ENCODE results near the gene GPR35. TPM values are rescaled to one million over a fixed set of nuclear protein-coding genes. Genes with fewer than 3 reads are reported as not detected.

The GPR35 gene
- total RNA-seq, 1 donor from 2014 or later, result 1.9 TPM

DNA sequence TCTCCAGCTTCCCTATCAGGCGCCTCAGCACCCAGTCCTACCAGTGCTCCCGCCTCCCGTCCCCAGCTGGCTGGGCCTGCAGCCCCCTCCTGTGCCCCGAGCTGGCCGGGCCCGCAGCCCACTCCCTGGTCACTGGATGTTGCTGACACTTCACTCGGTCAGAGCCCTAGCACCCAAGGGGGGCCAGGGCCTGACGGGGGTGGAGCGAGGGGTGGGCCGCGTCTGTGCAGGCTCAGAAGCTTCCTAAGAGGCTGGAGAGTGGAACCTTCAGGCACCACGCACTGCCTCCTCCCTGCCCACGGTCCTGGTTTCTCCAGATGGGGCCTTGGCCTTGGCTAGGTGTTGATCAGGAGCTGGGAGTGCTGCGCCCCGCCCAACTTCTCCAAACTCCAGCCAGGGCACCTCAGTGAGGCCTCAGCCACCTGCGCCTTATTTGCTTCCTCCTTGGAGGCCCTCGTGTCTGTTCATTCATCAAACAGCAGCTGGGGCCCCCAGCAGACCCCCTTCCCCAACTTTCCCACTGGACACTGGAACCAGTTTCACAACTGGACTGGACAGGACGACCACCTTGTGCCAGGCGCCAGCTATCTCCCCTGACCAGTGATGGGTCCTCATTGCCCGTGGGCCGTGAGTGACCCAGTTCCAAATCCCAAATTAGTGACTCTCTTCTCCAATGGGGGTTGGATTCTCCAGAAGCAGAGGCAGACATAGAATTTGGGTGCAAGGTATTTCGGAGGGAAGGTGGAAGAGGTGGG lies 22.0 kb upstream of the GPR35 start:
- Mint-ChIP-seq H3K4me3 (ENCODE audit: unreplicated experiment) (no peak overlapping the region), H3K27ac (ENCODE audit: unreplicated experiment) (no peak overlapping the region), H3K9me3 (ENCODE audit: low read depth) (no peaks in the 10 kb centered on the region), H3K36me3 (ENCODE audit: low read depth) (peaks cover 2% of the 10 kb centered on the region), H3K4me1 (ENCODE audit: low read depth) (peaks cover 3% of the 10 kb centered on the region), H3K27me3 (ENCODE audit: low read depth) (no peaks in the 10 kb centered on the region)
- TF ChIP-seq, protein P1, sequence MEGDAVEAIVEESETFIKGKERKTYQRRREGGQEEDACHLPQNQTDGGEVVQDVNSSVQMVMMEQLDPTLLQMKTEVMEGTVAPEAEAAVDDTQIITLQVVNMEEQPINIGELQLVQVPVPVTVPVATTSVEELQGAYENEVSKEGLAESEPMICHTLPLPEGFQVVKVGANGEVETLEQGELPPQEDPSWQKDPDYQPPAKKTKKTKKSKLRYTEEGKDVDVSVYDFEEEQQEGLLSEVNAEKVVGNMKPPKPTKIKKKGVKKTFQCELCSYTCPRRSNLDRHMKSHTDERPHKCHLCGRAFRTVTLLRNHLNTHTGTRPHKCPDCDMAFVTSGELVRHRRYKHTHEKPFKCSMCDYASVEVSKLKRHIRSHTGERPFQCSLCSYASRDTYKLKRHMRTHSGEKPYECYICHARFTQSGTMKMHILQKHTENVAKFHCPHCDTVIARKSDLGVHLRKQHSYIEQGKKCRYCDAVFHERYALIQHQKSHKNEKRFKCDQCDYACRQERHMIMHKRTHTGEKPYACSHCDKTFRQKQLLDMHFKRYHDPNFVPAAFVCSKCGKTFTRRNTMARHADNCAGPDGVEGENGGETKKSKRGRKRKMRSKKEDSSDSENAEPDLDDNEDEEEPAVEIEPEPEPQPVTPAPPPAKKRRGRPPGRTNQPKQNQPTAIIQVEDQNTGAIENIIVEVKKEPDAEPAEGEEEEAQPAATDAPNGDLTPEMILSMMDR (IDR thresholded peaks at IDR 0.05), result no peak
- peak; percentile 82 for DNase-seq (ENCODE audit: low spot score)

DNA sequence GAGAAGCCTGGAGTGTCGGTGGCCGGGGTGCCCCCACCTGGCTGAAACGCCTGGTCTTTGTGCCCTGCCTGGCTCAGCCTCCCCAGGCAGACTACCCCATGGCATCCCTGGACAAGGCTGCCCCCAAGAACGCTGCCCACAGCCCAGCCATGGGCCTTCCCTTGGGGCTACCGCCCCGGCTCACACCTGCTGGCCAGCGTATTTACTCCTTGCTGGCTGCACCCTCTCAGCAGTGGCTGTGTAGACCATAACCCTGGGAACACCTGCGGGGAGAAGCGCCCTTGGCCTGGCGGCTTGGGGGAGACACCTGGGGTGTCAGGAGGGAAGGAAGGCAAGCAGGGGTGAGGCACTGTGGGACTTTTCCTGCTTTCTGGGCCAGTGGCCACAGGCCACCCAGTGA lies 21.4 kb upstream of the GPR35 start:
- no peak overlapping the region for H3K27ac Mint-ChIP-seq (ENCODE audit: unreplicated experiment)
- no peaks in the 10 kb centered on the region for H3K9me3 Mint-ChIP-seq (ENCODE audit: low read depth)
- peaks cover 2% of the 10 kb centered on the region for H3K36me3 Mint-ChIP-seq (ENCODE audit: low read depth)
- DNase-seq (ENCODE audit: low spot score), result peak; percentile 81
- TF ChIP-seq, protein P1 (IDR thresholded peaks at IDR 0.05), result no peak
- peaks cover 3% of the 10 kb centered on the region for H3K4me1 Mint-ChIP-seq (ENCODE audit: low read depth)
- H3K4me3 Mint-ChIP-seq (ENCODE audit: unreplicated experiment), result no peak overlapping the region
- no peaks in the 10 kb centered on the region for H3K27me3 Mint-ChIP-seq (ENCODE audit: low read depth)

DNA sequence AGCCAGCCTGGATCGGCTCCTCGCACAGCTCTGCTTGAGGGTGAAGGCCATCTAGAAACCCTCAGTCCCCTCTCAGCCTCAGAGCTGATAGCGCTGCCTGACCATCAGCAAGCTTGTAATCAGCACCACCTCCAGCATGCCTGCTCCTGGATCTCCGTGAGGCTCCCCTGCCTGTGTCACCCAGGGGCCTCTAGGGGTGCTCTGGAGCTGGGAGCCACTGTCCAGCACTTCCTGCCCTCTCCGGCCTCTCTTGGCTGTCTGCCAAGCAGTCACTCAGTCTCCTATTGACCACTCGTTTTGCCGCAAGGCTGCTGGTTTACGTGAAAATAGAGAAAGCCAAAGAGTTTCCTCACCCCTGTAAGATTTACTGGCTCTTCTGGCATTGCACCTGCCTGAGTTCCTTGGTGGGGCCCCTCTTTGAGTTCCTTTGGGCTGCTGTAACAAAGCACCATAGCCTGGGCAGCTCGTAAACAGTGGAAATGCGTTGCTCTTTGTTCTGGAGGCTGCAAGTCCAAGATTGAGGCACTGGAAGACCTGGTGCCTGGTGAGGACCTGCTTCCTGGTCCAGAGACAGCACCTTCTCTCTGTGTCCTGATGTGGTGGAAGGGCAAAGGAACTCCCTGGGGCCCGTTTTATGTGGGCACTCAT lies 20.9 kb upstream of the GPR35 start:
- Mint-ChIP-seq H3K36me3 (ENCODE audit: low read depth) (peaks cover 2% of the 10 kb centered on the region), H3K9me3 (ENCODE audit: low read depth) (no peaks in the 10 kb centered on the region), H3K4me3 (ENCODE audit: unreplicated experiment) (no peak overlapping the region), H3K4me1 (ENCODE audit: low read depth) (peaks cover 3% of the 10 kb centered on the region), H3K27me3 (ENCODE audit: low read depth) (no peaks in the 10 kb centered on the region), H3K27ac (ENCODE audit: unreplicated experiment) (no peak overlapping the region)
- DNase-seq (ENCODE audit: low spot score), result peak; percentile 75
- TF ChIP-seq, protein P1 (IDR thresholded peaks at IDR 0.05), result peak; percentile 74

DNA sequence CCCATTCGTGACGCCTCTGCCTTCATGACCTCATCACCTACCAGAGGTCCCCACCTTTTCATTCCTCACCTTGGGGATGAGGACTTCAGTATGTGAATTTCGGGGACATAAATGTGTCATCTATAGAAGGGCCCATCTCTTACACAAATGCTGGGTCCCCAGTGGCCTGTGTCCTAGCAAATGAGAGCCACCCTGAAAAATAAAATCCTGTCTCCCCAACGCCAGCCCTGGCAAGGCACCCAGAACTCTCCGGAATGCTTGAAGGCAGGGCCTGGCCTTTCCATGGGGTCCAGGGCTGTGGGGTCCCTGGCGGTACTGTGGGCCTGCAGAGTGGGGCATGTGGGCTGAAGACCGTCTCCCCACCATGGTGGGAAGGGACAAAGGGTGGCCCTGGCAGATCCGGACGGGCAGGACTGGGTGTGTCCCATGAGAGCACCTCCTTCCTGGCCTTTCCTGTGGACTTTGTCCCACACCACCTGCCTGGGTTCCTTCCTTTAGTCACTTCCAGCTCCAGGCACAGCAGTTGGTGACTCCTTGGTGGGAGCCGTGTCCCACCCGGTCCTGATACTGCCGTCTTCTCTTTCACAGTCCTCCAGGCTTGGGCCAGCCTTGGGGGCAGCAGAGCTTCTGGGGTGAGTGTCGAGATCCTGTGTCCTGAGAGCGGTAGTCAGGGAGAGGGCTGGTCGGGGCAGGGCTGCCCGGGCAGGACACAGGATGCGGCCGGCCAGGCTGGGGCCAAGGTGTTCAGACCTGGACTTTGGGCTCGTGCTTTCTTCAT lies 20.2 kb upstream of the GPR35 start:
- Mint-ChIP-seq H3K27ac (ENCODE audit: unreplicated experiment) (no peak overlapping the region), H3K9me3 (ENCODE audit: low read depth) (no peaks in the 10 kb centered on the region), H3K4me3 (ENCODE audit: unreplicated experiment) (no peak overlapping the region), H3K4me1 (ENCODE audit: low read depth) (peaks cover 3% of the 10 kb centered on the region), H3K36me3 (ENCODE audit: low read depth) (no peaks in the 10 kb centered on the region), H3K27me3 (ENCODE audit: low read depth) (no peaks in the 10 kb centered on the region)
- TF ChIP-seq, protein P1 (IDR thresholded peaks at IDR 0.05), result no peak
- peak; percentile 88 for DNase-seq (ENCODE audit: low spot score)
